Nucleus accumbens (tissue), 56 donors: ENCODE results near the gene CCDC148.
A peak's percentile ranks its signal among the peaks of the same experiment; 100 is the strongest.
"Not testable (repeated sequence)": the region's sequence is repeated elsewhere in the genome, so short reads cannot be mapped to it uniquely, and the experiment has no call there.

Experiments used
- DNase-seq, 56 donors: peaks; one replicate each; lab custom pipeline; 2025; lab: John Stamatoyannopoulos, UW

The CCDC148 gene

GRCh38 chr2:158484892-158485556 is 28.5 kb upstream of the CCDC148 start:
- no peak for DNase-seq

- no peak for DNase-seq
Observed at GRCh38 chr2:158482594-158482993, 26.0 kb upstream of the CCDC148 start.

- no peak for DNase-seq
Observed at GRCh38 chr2:158481116-158481515, 24.6 kb upstream of the CCDC148 start.

GRCh38 chr2:158478816-158479215 is 22.3 kb upstream of the CCDC148 start:
- no peak for DNase-seq

DNA sequence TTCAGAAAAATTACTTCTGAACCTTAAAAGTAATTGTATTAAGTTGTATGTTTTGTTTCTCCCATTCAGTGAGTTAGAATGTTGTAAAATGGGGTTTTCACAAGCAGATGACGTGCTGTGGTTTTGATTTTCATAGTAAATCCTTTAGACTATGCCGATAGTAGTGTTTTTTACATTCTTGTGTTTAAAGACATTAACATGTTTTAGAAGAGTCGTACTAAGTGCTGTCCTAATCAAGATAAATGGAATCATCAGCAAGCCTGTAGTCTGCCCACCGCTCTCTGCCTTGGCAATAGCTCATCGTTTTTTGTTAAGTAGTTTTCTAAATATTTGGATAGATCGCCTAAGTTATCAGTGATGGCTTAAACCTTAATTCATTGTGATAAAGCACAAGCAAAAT is 21.7 kb upstream of the CCDC148 start:
- DNase-seq, result no peak

DNA sequence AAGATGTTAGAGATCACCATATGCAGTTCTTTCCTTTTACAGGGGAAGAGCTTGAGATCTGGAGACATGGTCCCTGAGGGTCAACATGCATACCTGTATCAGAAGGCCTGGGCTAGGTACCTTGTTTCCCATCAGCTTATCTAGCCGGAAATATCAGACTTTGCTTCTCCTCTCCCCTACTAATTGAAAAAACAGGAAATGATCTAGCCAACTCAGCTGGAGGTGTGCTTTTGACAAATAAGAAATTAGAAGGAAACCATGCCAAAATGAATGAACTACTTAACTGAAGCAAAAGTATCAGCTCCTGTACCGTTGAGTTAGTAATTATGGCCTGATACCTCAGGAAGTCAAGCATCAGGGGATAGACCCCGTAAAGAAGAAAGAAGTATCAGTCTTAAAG is 20.6 kb upstream of the CCDC148 start:
- DNase-seq, result no peak

DNA sequence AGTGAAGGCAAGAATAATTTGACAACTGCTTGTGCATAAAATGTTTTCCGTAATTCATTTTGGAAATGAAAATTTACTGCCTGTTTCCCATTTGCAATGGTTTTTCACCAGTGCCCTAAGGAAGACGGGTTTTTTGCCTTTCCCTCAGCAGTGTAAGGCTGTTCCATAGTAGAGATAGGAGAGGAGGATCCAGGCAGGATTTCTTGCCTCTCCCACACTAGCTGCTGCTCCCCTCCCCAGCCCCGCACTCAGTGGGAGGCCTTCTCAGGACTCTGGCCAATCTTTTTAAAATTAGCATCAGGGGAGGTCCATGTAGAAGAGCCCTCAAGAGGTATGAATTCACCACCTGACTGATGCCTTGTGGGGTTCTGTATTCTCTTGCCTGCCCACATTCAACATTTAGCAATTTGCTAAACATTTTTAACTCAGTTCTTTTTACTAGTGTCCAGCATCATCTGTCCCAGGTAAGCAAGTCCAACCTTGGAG is 18.0 kb upstream of the CCDC148 start:
- DNase-seq, result not testable (repeated sequence)

DNA sequence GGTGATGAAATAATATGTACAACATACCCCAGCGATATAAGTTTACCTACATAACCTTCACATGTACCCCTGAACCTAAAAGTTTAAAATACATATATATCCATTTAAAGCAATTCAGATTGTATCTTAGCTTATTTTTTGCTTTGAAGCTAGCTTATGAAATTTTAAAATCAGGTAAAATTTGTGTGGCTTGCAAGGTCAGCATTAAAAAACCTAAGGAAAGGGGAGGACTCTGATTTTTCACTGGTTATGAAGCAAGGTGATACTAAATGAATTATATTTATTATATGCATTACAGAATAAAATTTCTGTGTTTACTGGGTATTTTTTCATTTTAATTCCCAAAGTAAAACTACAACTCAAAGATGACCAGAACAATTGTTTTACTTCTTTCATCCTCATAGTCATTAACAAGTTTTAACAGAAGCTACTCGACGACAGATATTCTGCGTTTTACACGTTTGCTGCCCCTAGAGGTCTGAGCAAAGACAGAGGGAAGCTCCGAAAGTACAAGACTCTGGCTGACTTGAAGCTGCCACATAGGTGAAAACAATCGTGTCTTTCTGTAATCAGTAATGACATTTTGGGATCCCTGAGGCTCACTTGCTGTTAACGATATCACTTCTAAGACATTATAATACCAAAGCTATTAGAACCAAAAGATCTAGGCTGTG is 17.3 kb upstream of the CCDC148 start:
- DNase-seq, result no peak

DNA sequence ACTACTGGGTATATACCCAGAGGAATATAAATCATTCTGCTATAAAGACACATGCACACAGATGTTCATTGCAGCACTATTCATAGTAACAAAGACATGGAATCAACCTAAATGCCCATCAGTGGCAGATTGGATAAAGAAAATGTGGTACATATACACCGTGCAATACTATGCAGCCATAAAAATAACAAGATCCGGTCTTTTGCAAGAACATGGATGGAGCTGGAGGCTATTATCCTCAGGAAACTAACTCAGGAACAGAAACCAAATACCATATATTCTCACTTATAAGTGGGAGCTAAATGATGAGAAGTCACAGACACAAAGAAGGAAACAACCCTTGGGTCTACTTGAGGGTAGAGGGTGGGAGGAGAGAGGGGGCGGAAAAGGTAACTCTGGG is 16.7 kb upstream of the CCDC148 start:
- DNase-seq, result not testable (repeated sequence)

DNA sequence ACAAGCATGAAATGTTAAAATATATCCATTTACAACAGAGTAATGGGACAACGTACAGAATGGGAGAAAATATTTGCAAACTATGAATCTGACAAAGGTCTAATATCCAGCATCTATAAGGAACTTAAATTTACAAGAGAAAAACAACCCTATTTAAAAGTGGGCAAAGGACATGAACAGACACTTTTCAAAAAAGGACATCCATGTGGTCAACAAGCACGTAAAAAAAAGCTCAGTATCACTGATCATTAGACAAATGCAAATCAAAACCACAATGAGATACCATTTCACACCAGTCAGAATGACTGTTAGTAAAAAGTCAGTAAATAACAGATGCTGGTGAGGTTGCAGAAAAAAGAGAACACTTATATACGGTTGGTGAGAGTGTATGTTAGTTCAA is 16.3 kb upstream of the CCDC148 start:
- DNase-seq, result not testable (repeated sequence)

- DNase-seq, result no peak
Observed at GRCh38 chr2:158467248-158467647, 10.7 kb upstream of the CCDC148 start.

DNA sequence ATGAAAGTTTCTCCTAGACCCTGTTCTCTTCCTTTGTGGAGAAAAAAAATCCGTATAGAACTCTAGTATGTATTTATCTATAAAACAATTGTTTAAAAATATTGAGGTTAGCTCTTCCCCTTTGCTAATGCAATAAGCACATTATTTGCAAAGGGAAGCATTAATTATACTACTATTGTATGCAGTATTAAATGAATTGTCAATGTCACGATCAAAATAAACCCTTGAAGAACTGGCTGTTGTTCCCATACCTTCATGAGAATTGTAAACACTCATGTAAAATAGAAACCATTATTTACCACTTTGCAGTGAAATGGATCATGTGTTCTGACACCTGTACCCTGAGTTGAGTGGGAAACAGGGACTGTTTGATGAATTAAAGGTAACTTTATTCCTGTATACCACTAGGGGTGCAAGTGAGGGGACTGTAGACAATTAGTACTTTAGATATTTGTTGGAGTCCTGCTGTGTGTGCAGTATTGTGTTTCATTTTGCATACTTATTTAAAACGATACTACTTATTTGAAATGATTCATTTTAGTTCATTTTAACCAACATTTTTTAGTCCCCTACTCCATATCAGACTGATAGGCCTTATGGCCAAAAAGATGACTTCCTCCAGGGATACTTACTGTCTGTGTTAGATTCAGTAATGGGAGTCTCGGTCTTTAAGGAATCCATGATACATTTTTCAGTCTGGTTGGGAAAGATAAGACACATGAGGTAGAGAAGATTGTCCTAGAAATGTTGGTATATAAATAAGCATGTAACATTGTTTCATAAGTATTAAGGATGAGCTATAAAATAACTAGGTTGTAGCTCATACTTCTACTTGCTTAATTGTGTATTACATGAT is 8.1 kb upstream of the CCDC148 start:
- no peak for DNase-seq

DNA sequence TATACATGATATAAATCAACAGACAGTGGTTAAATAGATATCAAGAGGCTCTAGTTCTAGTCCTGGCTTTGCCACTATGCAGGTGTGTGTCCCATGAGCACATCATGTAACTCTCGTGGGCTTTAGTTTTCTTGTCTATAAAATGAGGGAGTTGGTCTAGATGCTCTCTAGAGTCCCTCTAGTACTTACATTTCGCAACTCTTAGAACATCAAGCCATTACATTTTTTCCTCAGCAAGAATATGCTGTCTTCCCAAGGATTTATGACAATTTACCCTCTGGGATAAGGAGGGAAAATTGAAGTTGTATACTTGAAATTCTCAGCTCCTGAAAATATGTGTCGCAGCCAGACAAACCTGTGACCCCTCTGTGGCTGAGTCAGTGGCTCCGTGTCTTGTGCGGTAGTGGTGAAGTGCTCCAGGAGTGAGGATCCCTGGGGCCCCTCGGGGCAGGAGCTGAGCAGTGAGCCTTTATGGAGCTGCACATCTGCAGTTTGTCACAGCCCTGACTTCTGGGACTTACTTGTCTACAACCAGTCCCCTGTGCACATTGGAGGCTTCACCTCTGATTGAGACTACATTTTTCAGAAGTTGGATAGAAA is 7.0 kb upstream of the CCDC148 start:
- peak in 3 of 56 donors; percentile 1 to 5 (median 4) for DNase-seq

DNA sequence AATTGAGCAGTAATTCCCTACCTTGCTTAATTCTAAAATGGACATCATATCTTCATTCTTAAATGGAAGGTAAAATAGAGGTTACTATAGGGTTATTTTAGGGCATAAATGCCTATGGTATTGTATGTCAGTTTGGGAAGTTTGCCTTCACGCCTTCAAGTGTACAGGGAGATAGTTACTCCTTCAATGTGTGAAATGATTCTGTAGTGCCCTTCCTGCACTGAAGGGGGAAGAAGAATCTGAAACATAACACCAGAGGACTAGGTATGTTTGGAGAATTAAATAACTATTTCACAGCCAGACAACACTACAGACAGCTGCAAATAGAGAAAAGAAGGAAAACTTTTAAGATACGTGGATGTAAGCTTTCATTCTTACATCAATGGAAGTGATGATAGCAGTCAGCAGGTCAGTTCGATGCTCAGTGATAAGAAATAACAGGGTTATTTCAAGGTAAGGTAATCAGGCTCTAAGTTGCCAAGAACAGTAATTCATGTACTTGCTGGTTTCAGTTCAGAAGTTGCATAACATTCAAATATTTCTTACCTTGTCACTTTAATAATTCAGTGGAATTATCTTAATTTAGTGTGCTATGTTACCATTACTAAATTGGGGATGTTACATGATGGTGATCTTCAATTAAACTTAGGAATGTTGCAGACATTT is 4.2 kb upstream of the CCDC148 start:
- no peak for DNase-seq

DNA sequence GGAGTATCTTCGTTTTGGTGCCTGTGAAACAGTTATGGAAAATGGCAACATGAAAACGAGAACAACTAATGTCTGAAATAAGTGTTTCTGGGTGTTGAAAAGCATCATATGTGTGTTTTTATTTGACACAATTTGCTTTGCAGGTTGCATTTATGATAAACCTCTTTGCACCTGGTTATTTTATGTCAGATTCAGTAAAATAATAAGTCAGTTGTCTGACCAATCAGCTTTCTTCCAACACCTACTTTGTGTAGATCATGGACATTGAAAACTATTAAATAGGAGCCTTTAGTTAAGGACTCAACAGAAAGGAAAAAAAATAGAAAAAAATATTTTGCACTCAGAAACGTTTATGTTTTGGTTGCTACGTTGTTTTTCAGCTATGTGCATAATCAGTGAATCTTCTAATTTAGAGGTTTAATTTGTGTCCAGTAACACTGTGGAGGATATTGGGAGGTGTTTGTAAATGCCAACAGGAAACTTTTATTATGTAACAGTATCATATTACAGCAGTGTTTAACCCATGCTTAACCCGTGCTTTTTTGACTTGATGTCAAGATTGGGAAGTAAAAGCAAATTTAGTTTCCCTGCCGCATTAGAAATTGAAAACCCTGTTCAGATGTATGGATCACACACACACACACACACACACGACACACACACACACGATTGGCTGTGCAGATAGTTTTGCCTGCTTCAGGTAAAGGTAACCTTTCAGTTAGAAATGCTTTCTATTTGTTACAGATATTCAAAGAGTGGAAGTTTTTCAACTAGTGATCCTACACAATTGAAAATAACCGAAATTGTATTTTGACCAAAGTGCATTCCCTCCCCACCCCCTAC is 2.8 kb upstream of the CCDC148 start:
- no peak for DNase-seq

- peak in 13 of 56 donors; percentile 3 to 65 (median 42) for DNase-seq
Observed at GRCh38 chr2:158458617-158458920, 2.0 kb upstream of the CCDC148 start.

DNA sequence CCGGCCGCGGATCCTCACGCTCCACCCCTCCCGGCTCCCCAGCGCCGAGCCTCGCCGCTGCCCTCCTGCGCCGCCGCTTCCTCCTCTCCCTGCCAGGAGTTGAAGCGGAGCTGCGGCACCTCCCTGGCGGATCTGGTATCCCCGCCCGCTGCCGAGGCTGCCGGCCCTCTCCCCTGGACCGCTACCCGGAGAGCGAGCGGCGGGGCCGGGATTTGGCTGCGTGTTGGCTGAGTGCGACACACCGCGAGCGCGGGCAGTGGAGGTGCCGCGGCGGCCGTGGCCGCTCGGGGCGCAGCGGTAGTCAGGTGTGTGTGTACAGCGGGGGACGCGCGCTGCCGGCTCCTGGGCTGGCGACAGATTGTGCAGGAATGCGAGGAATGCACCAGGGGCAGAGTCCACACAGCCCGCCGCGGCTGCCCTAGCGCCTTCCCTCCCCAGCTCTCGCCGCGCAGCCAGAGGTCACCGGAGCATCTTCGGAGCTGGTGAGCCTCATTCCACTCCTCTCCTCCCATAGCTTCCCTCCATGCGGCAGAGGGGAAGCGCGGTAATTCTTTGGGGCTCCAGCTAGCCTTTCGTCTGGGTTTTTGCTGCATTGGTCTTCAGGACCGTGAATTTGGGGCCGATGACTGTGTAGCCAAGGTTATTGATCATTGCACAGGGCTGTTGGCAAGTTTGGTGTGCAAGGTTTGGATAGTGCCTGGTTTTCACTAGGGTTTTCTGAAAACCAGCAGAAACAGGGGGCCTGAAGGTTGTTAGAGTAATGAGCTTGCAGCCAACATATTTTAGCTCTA is 1.5 kb upstream of the CCDC148 start:
- DNase-seq, result peak in 50 of 56 donors; percentile 12 to 82 (median 63)

DNA sequence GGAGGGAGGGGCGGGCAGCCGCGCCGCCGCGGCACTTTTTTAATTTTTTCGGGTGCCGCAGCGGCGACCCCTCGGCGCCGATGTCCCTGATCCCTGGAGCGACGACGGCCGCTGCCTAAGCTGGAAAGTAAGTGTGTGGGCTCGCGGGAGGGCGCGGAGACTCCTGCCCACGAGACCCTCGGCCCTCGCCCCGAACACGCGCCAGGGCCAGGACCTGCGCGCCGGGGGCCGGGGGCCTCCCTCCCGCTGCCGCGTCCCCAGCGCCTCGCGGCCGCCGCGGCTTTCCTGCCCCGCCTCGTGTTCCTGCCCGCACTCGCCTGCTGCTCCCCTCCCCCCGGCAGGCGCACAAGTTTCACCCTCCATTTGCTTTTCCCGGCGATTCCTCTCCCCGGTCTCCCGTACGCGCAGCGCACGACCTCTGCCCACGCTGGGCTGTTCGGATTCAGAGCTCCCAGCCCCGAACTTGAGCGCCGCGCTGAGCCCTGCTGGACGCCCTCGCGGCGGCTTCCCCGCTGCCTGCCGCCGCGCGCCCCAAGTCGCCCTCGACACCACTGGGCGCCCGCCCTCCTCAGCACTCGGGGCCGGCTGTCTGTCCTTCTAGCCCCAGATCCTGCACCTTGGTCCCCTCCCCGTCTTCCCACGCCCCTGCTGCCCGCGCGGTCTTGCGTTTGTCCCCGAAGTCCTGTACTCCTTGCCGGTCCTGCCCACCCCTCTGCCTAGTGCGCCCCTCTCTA is 706 bp upstream of the CCDC148 start:
- peak in 51 of 56 donors; percentile 7 to 93 (median 66) for DNase-seq
